Measurements from ENCODE around the gene TMEM161A.

Gene TMEM161A

DNA sequence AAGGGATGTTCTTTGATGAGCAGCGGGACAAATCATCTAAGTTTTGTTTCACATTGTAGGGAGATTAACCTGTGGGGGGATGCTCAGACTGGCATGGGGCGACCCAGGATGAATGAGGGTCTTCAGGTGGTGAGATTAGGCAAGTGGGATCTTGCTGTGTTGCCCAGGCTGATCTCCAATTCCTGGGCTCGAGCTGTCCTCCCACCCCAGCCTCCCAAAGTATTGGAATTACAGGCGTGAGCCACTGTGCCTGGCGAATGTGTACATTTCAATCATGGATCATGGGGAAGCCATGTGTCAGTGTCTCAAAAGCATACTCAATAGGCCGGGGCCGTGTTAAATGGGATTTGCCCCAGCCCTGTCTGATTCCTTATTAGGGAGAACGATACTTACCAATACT is 66.4 kb downstream of the TMEM161A start:
- Mint-ChIP-seq H3K9me3 (no peaks in the 10 kb centered on the region), H3K36me3 (peaks cover 17% of the 10 kb centered on the region), H3K4me1 (peaks cover 23% of the 10 kb centered on the region), H3K4me3 (no peak overlapping the region), H3K27ac (no peak overlapping the region)
- no peak for DNase-seq (ENCODE audit: low spot score in 2 of 2)
- ATAC-seq: no peak

All from stimulated activated effector memory CD8-positive, alpha-beta T cell treated with anti-CD3 and anti-CD28 coated beads, Interleukin-12 subunit alpha, Interleukin-12 subunit beta, amount 100 ng/mL, for 72 hours (primary cell).